Panc1 (cell line): ENCODE measurements around the gene UBIAD1. TPM values are rescaled to one million over a fixed set of nuclear protein-coding genes. Genes with fewer than 3 reads are reported as not detected.

Experiments
- ATAC-seq: fragments of 200-7000 bp; cut with Tn5 transposase; 2 replicates; pipeline ENCODE4 v1.9.1; 2020; ENCODE audit warnings: mild to moderate bottlenecking, moderate library complexity
- BruUV-seq: library from RNA; stranded (reverse); fragments of 400-500 nt; replicated peaks from 2 replicates; lab custom pipeline; 2021; lab: Mats Ljungman, UMichigan
- CTCF ChIA-PET: fragments of 300-600 bp; sonication (Branson Sonifier 250); formaldehyde crosslinking; loops from one replicate; lab custom pipeline; 2022; ENCODE audit warnings: antibody characterized with exemption; lab: Charles Lee
- POLR2A ChIA-PET: fragments of 300-600 bp; sonication (Branson Sonifier 250); formaldehyde crosslinking; loops from one replicate; lab custom pipeline; 2022; ENCODE audit warnings: antibody characterized with exemption; lab: Charles Lee
- DNase-seq: peaks from one replicate; pipeline ENCODE4 v3.0.0-alpha.2; 2010; ENCODE audit warnings: low read depth, low spot score
- H3K27ac ChIP-seq: 2 replicates; pipeline ENCODE4 v1.5.1; 2011; ENCODE audit warnings: mild to moderate bottlenecking, low read length, inconsistent platforms
- H3K27me3 ChIP-seq: fragments of 200-500 bp; sonication (Bioruptor generic); 2 replicates; pipeline ENCODE4 v1.6.0; 2014; ENCODE audit warnings: low read length, inconsistent platforms; ENCODE audit not compliant: control insufficient read depth, insufficient read depth
- H3K36me3 ChIP-seq: fragments of 200-500 bp; sonication (Bioruptor generic); 2 replicates; pipeline ENCODE4 v1.5.1; 2014; ENCODE audit warnings: inconsistent platforms, mild to moderate bottlenecking, low read length, moderate library complexity; ENCODE audit not compliant: control insufficient read depth, insufficient read depth
- H3K4me1 ChIP-seq: 2 replicates; pipeline ENCODE4 v1.5.1; 2011; ENCODE audit warnings: inconsistent platforms, mild to moderate bottlenecking, low read length, moderate library complexity; ENCODE audit not compliant: control insufficient read depth, insufficient read depth
- H3K4me3 ChIP-seq, 2 experiments: 2 replicates each; pipeline ENCODE4 v1.5.1; 2011 to 2012; ENCODE audit warnings: low read depth in 2 of 2, low read length in 2 of 2, mild to moderate bottlenecking in 2 of 2, inconsistent platforms in 1 of 2, moderate library complexity in 1 of 2
- H3K9me3 ChIP-seq: fragments of 200-500 bp; sonication (Bioruptor generic); 2 replicates; pipeline ENCODE4 v1.5.1; 2014; ENCODE audit warnings: low read depth, mild to moderate bottlenecking, inconsistent platforms, low read length, moderate library complexity; ENCODE audit not compliant: control insufficient read depth, insufficient read depth
- CTCF ChIP-seq: fragments of 450-650 bp; IDR thresholded peaks from 2 replicates; pipeline ENCODE4 v1.5.1; 2017; ENCODE audit warnings: mild to moderate bottlenecking
- POLR2AphosphoS5 ChIP-seq: IDR thresholded peaks from 2 replicates; pipeline ENCODE4 v1.6.1; 2012; ENCODE audit warnings: mild to moderate bottlenecking, low read depth, low read length, moderate library complexity
- REST ChIP-seq, 2 experiments: IDR thresholded peaks; 2 replicates each; pipeline ENCODE4 v1.6.1; 2011 to 2012; ENCODE audit warnings: low read depth in 2 of 2, control low read depth in 1 of 2, low read length in 1 of 2, mild to moderate bottlenecking in 1 of 2, moderate library complexity in 1 of 2; ENCODE audit not compliant: insufficient read depth in 1 of 2
- SIN3A ChIP-seq: IDR thresholded peaks from 2 replicates; pipeline ENCODE4 v1.6.1; 2012; ENCODE audit warnings: low read depth, mild to moderate bottlenecking, low read length, moderate library complexity, borderline replicate concordance; ENCODE audit not compliant: insufficient read depth
- TCF7L2 ChIP-seq: IDR thresholded peaks from 2 replicates; pipeline ENCODE4 v1.6.1; 2011; ENCODE audit warnings: mild to moderate bottlenecking, low read depth, low read length, inconsistent platforms
- in situ Hi-C: cut with HindIII; loops from 2 replicates; pipeline ENCODE4 v1.10.0; 2016; ENCODE audit warnings: low sequenced_read_pairs, low pct_unique_long_range_greater_than_20kb
- intact Hi-C: fragments of 100-400 bp; cut with micrococcal nuclease; formaldehyde crosslinking; loops from one replicate; pipeline ENCODE4 v1.10.0; 2022; ENCODE audit not compliant: unreplicated experiment
- total RNA-seq: library from RNA; stranded (reverse); gene quantifications from one replicate; pipeline ENCODE4 v1.2.1, GENCODE V29; 2021; ENCODE audit not compliant: unreplicated experiment

The UBIAD1 gene
- total RNA-seq, 1 experiment from 2014 or later: 24.7 TPM

GRCh38 chr1:11286735-11287410 lies 13.9 kb downstream of the UBIAD1 start:
- no TSS peak for BruUV-seq
- Histone ChIP-seq H3K4me3 (no peak overlapping the region), H3K27ac (no peak overlapping the region), H3K9me3 (no peaks in the 10 kb centered on the region), H3K27me3 (no peaks in the 10 kb centered on the region), H3K36me3 (no peaks in the 10 kb centered on the region), H3K4me1 (no peaks in the 10 kb centered on the region)
- TF ChIP-seq SIN3A: no peak
- no peak for TF ChIP-seq TCF7L2
- no peak for TF ChIP-seq POLR2AphosphoS5
- TF ChIP-seq CTCF: no peak
- no peak for TF ChIP-seq REST (IDR thresholded peaks at IDR 0.05; ENCODE audit: insufficient read depth in 1 of 2, low read depth in 2 of 2, low read length in 1 of 2)
- CTCF ChIA-PET: interaction anchor here (0.5 to 0.7 kb wide), 2 partner anchors 39 to 128 kb away, joined by 4 to 9 read pairs; no protein-coding TSS in a partner anchor
- no peak for ATAC-seq
- in situ Hi-C loops (no loop called here), intact Hi-C loops (no loop called here)
- POLR2A ChIA-PET: no interaction called here
- no peak for DNase-seq

- POLR2A ChIA-PET: interaction anchor here (0.6 kb wide), 2 partner anchors 88 to 435 kb away, joined by 3 to 6 read pairs; no protein-coding TSS in a partner anchor
- no peak for TF ChIP-seq TCF7L2
- TF ChIP-seq POLR2AphosphoS5: no peak
- no peak for TF ChIP-seq CTCF
- TF ChIP-seq REST (IDR thresholded peaks at IDR 0.05; ENCODE audit: insufficient read depth in 1 of 2, low read depth in 2 of 2, low read length in 1 of 2): no peak
- TF ChIP-seq SIN3A: no peak
- no peak for DNase-seq
Measured at GRCh38 chr1:11289064-11289463, 16.1 kb downstream of the UBIAD1 start.

More at GRCh38 chr1:11289064-11289463, 16.1 kb downstream of the UBIAD1 start:
- Histone ChIP-seq H3K36me3 (no peaks in the 10 kb centered on the region), H3K27me3 (no peaks in the 10 kb centered on the region), H3K4me1 (no peaks in the 10 kb centered on the region), H3K9me3 (no peaks in the 10 kb centered on the region), H3K27ac (no peak overlapping the region), H3K4me3 (no peak overlapping the region)
- intact Hi-C loops: no loop called here
- ATAC-seq: no peak
- in situ Hi-C loops: no loop called here
- no TSS peak for BruUV-seq
- CTCF ChIA-PET: interaction anchor here (0.6 kb wide), 1 partner anchor 222 kb away, joined by 6 read pairs; no protein-coding TSS in a partner anchor
